Islet of Langerhans (tissue), 1 donor: ENCODE data around the gene DDC.

ENCODE experiments used
- FAIRE-seq: peaks from one replicate; lab custom pipeline; 2011; peaks lifted over from hg19 to GRCh38; lab: Jason Lieb, UNC

Gene DDC

GRCh38 chr7:50564640-50565558 lies at the start of gene DDC:
Gene DDC (minus strand): TSS chr7:50565405. CDS start chr7:50544085, 21,320 bp downstream.
- FAIRE-seq: no peak

- no peak for FAIRE-seq
These were observed 48.3 kb upstream of the DDC start for GRCh38 chr7:50613473-50613872.

GRCh38 chr7:50612704-50613103 lies 47.5 kb upstream of the DDC start:
- FAIRE-seq: no peak

GRCh38 chr7:50610521-50611277 lies 45.5 kb upstream of the DDC start:
- FAIRE-seq: no peak

GRCh38 chr7:50608196-50608906 lies 43.1 kb upstream of the DDC start:
- FAIRE-seq: no peak

GRCh38 chr7:50607524-50608125 lies 42.4 kb upstream of the DDC start:
- no peak for FAIRE-seq

- no peak for FAIRE-seq
These were observed 39.9 kb upstream of the DDC start for GRCh38 chr7:50605059-50605458.

- FAIRE-seq: no peak
These were observed 38.1 kb upstream of the DDC start for GRCh38 chr7:50603287-50603686.

- FAIRE-seq: no peak
These were observed 34.2 kb upstream of the DDC start for GRCh38 chr7:50599385-50599784.

GRCh38 chr7:50598460-50599343 lies 33.5 kb upstream of the DDC start:
- no peak for FAIRE-seq

- FAIRE-seq: no peak
These were observed 31.3 kb upstream of the DDC start for GRCh38 chr7:50596484-50596883.

- FAIRE-seq: no peak
These were observed 30.4 kb upstream of the DDC start for GRCh38 chr7:50595491-50596102.

- FAIRE-seq: peak; percentile 30
These were observed 29.7 kb upstream of the DDC start for GRCh38 chr7:50594734-50595485.

- no peak for FAIRE-seq
These were observed 28.9 kb upstream of the DDC start for GRCh38 chr7:50594136-50594535.

- FAIRE-seq: no peak
These were observed 27.7 kb upstream of the DDC start for GRCh38 chr7:50592940-50593339.

- FAIRE-seq: peak; percentile 66
These were observed 26.6 kb upstream of the DDC start for GRCh38 chr7:50591480-50592438.

GRCh38 chr7:50591098-50591479 lies 25.9 kb upstream of the DDC start:
- no peak for FAIRE-seq

GRCh38 chr7:50590535-50590934 lies 25.3 kb upstream of the DDC start:
- no peak for FAIRE-seq

GRCh38 chr7:50589364-50589763 lies 24.2 kb upstream of the DDC start:
- no peak for FAIRE-seq
